ENCODE results near the gene LIPE. TPM values are rescaled to one million over a fixed set of nuclear protein-coding genes. Genes with fewer than 3 reads are reported as not detected.

LIPE gene
- polyA plus RNA-seq, 5 donors: 7.3 to 11.7 (median 9.4) TPM

DNA sequence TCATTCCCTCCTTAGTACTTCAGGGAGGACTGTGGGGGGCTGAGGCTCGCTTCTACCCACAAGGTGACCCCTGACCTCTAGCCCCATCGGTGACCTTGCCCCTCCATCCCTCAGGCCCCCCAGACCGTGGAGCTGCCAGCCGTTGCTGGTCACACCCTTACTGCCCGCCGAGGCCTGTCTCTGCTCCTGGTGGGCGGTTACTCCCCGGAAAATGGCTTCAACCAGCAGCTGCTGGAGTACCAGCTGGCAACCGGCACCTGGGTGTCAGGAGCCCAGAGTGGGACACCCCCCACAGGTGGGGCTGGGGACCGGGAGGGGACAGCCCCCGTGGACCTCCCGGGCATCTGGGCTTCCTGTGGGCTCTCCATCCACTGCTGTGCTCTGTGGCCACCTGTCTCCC lies 69.9 kb downstream of the LIPE start:
- no peak for DNase-seq

DNA sequence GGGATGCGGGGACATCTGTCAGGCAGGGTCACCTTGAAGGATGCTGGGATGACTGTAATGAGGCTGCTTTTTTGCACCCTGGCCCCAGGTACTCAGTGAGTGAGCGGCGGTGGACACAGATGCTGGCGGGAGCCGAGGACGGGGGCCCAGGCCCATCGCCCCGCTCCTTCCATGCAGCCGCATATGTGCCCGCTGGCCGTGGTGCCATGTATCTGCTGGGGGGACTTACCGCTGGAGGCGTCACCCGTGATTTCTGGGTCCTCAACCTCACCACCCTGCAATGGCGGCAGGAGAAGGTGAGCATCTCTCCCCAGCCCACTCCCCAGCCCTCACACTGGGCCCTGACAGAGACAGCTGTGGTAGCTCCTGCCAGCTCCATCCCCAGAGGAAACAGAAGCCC lies 70.5 kb downstream of the LIPE start:
- DNase-seq: no peak

- DNase-seq: no peak
These were observed 71.3 kb downstream of the LIPE start for GRCh38 chr19:42355896-42356295.

- no peak for DNase-seq
These were observed 73.7 kb downstream of the LIPE start for GRCh38 chr19:42353341-42354015.

GRCh38 chr19:42352301-42353259 lies 74.6 kb downstream of the LIPE start:
- no peak for DNase-seq

Other genes starting within 250 kb of the LIPE start
- 10 to 100 TPM; 16.5 to 25.4 (median 21.5) TPM for gene DEDD2, start 209.7 kb downstream of the LIPE start, polyA plus RNA-seq (ENCODE audit: insufficient read depth in 1 of 5, insufficient read length in 5 of 5, low replicate concordance in 1 of 5)
- 10 to 100 TPM in 1 of 5 donors, 1 to 10 TPM in 4; 6.7 to 10.7 (median 8.5) TPM for gene ZNF526, start 207.1 kb downstream of the LIPE start, polyA plus RNA-seq (ENCODE audit: insufficient read depth in 1 of 5, insufficient read length in 5 of 5, low replicate concordance in 1 of 5)
- 10 to 100 TPM; 52.9 to 77.6 (median 60.6) TPM for gene GSK3A, start 184.8 kb downstream of the LIPE start, polyA plus RNA-seq (ENCODE audit: insufficient read depth in 1 of 5, insufficient read length in 5 of 5, low replicate concordance in 1 of 5)
- 10 to 100 TPM; 31.0 to 58.4 (median 42.0) TPM for gene ERF, start 172.3 kb downstream of the LIPE start, polyA plus RNA-seq (ENCODE audit: insufficient read depth in 1 of 5, insufficient read length in 5 of 5, low replicate concordance in 1 of 5)
- 10 to 100 TPM; 31.8 to 67.6 (median 45.4) TPM for gene CIC, start 158.1 kb downstream of the LIPE start, polyA plus RNA-seq (ENCODE audit: insufficient read depth in 1 of 5, insufficient read length in 5 of 5, low replicate concordance in 1 of 5)
- 1 to 10 TPM; 1.1 to 2.0 (median 1.4) TPM for gene PRR19, start 125.3 kb downstream of the LIPE start, polyA plus RNA-seq (ENCODE audit: insufficient read depth in 1 of 5, insufficient read length in 5 of 5, low replicate concordance in 1 of 5)
- 100 to 1,000 TPM in 1 of 5 donors, 10 to 100 TPM in 4; 74.9 to 112 (median 84.6) TPM for gene PAFAH1B3, start 124.8 kb downstream of the LIPE start, polyA plus RNA-seq (ENCODE audit: insufficient read depth in 1 of 5, insufficient read length in 5 of 5, low replicate concordance in 1 of 5)
- 1 to 10 TPM in 2 of 5 donors, under 1 TPM in 3; 0.50 to 1.4 (median 0.84) TPM for gene TMEM145, start 114.1 kb downstream of the LIPE start, polyA plus RNA-seq (ENCODE audit: insufficient read depth in 1 of 5, insufficient read length in 5 of 5, low replicate concordance in 1 of 5)
- 10 to 100 TPM; 21.4 to 39.5 (median 27.9) TPM for gene MEGF8, start 101.8 kb downstream of the LIPE start, polyA plus RNA-seq (ENCODE audit: insufficient read depth in 1 of 5, insufficient read length in 5 of 5, low replicate concordance in 1 of 5)
- gene CNFN, start 37.1 kb downstream of the LIPE start, polyA plus RNA-seq (ENCODE audit: insufficient read depth in 1 of 5, insufficient read length in 5 of 5, low replicate concordance in 1 of 5): under 1 TPM in 4 of 5 donors, not detected in 1; 0.59 to 0.74 (median 0.61) TPM
- 10 to 100 TPM in 4 of 5 donors, 1 to 10 TPM in 1; 9.0 to 21.5 (median 16.0) TPM for gene CXCL17, start 15.6 kb upstream of the LIPE start, polyA plus RNA-seq (ENCODE audit: insufficient read depth in 1 of 5, insufficient read length in 5 of 5, low replicate concordance in 1 of 5)
- gene CEACAM1, start 101.1 kb upstream of the LIPE start, polyA plus RNA-seq (ENCODE audit: insufficient read depth in 1 of 5, insufficient read length in 5 of 5, low replicate concordance in 1 of 5): 1 to 10 TPM; 5.4 to 8.3 (median 6.5) TPM
- gene CEACAM8, start 167.5 kb upstream of the LIPE start, polyA plus RNA-seq (ENCODE audit: insufficient read depth in 1 of 5, insufficient read length in 5 of 5, low replicate concordance in 1 of 5): under 1 TPM; 0.11 to 0.54 (median 0.30) TPM